OCI-LY7 (cell line): ENCODE data around the gene SPINK4. TPM values are rescaled to one million over a fixed set of nuclear protein-coding genes. Genes with fewer than 3 reads are reported as not detected.

Experiments
- BruUV-seq: library from RNA; stranded (reverse); fragments of 400-500 nt; replicated peaks from 2 replicates; lab custom pipeline; 2021; lab: Mats Ljungman, UMichigan
- CTCF ChIA-PET: fragments of 300-600 bp; sonication (Branson Sonifier 250); formaldehyde crosslinking; loops from one replicate; lab custom pipeline; 2022; ENCODE audit warnings: antibody characterized with exemption; ENCODE audit not compliant: unreplicated experiment; lab: Charles Lee
- POLR2A ChIA-PET: fragments of 300-600 bp; sonication (Branson Sonifier 250); formaldehyde crosslinking; loops from one replicate; lab custom pipeline; 2022; ENCODE audit warnings: antibody characterized with exemption; lab: Charles Lee
- DNase-seq: peaks from one replicate; pipeline ENCODE4 v3.0.0-alpha.2; 2015; ENCODE audit warnings: low spot score
- H2AFZ ChIP-seq: fragments of 200-600 bp; sonication (generic), shearing (Covaris generic); 2 replicates; pipeline ENCODE4 v1.6.1; 2014; ENCODE audit warnings: mild to moderate bottlenecking, antibody characterized with exemption, low read length, moderate library complexity
- H3K27ac ChIP-seq: fragments of 200-600 bp; sonication (generic); 2 replicates; pipeline ENCODE4 v1.5.1; 2014; ENCODE audit warnings: mixed run types, low read depth, mild to moderate bottlenecking, moderate library complexity, low read length, inconsistent platforms; ENCODE audit not compliant: poor library complexity, severe bottlenecking
- H3K36me3 ChIP-seq: fragments of 200-600 bp; sonication (generic); 2 replicates; pipeline ENCODE4 v1.6.1; 2014; ENCODE audit warnings: mild to moderate bottlenecking, antibody characterized with exemption, low read length, moderate library complexity, mixed read lengths; ENCODE audit not compliant: insufficient read depth
- H3K4me1 ChIP-seq: fragments of 200-600 bp; sonication (generic); 2 replicates; pipeline ENCODE4 v1.5.1; 2014; ENCODE audit warnings: mild to moderate bottlenecking, low read length; ENCODE audit not compliant: insufficient read depth, poor library complexity, severe bottlenecking
- H3K4me2 ChIP-seq: fragments of 200-600 bp; sonication (generic); 2 replicates; pipeline ENCODE4 v1.6.1; 2014; ENCODE audit warnings: mild to moderate bottlenecking, low read length
- H3K4me3 ChIP-seq: fragments of 200-600 bp; sonication (generic); 2 replicates; pipeline ENCODE4 v1.5.1; 2014; ENCODE audit warnings: mild to moderate bottlenecking, low read depth, low read length; ENCODE audit not compliant: poor library complexity, severe bottlenecking
- H3K79me2 ChIP-seq: fragments of 200-600 bp; sonication (generic); 2 replicates; pipeline ENCODE4 v1.6.1; 2016; ENCODE audit warnings: low read depth, mild to moderate bottlenecking, low read length, moderate library complexity, mixed read lengths; ENCODE audit not compliant: insufficient read depth
- H3K9me2 ChIP-seq: fragments of 200-600 bp; sonication (generic); 2 replicates; pipeline ENCODE4 v1.6.1; 2016; ENCODE audit warnings: mild to moderate bottlenecking, low read length, mixed read lengths; ENCODE audit not compliant: insufficient read depth
- H3K9me3 ChIP-seq: fragments of 200-600 bp; sonication (generic); 2 replicates; pipeline ENCODE4 v1.6.1; 2014; ENCODE audit warnings: mild to moderate bottlenecking, mixed run types, low read length, mixed read lengths
- H4K20me1 ChIP-seq: fragments of 200-600 bp; sonication (generic); 2 replicates; pipeline ENCODE4 v1.6.1; 2014; ENCODE audit warnings: mild to moderate bottlenecking, antibody characterized with exemption, low read length, moderate library complexity, mixed read lengths; ENCODE audit not compliant: insufficient read depth
- EZH2phosphoT487 ChIP-seq: fragments of 200-600 bp; sonication (generic); IDR thresholded peaks from 2 replicates; pipeline ENCODE4 v1.6.1; 2018; ENCODE audit warnings: low read depth, borderline replicate concordance, mild to moderate bottlenecking, mixed run types, antibody characterized with exemption, low read length, moderate library complexity, mixed read lengths
- intact Hi-C: fragments of 100-400 bp; cut with micrococcal nuclease; formaldehyde crosslinking; loops from one replicate; pipeline ENCODE4 v1.10.0; 2022; ENCODE audit not compliant: unreplicated experiment
- total RNA-seq, 2 experiments: library from RNA; depleted of rRNA in 1 of 2; stranded (reverse); fragments of >200 nt in 1 of 2; shearing (Covaris generic) in 1 of 2; gene quantifications; 2 replicates each; pipeline ENCODE4 v1.2.3, GENCODE V29; 2014 to 2022
- TF ChIP-seq, protein P1 (sequence below): fragments of 200-600 bp; sonication (generic); conservative IDR thresholded peaks from 2 replicates; pipeline ENCODE4 v1.5.1; 2014; ENCODE audit warnings: mild to moderate bottlenecking, antibody characterized with exemption, low read length, moderate library complexity, mixed read lengths

The SPINK4 gene
- total RNA-seq, 2 experiments from 2014 or later = not detected

DNA sequence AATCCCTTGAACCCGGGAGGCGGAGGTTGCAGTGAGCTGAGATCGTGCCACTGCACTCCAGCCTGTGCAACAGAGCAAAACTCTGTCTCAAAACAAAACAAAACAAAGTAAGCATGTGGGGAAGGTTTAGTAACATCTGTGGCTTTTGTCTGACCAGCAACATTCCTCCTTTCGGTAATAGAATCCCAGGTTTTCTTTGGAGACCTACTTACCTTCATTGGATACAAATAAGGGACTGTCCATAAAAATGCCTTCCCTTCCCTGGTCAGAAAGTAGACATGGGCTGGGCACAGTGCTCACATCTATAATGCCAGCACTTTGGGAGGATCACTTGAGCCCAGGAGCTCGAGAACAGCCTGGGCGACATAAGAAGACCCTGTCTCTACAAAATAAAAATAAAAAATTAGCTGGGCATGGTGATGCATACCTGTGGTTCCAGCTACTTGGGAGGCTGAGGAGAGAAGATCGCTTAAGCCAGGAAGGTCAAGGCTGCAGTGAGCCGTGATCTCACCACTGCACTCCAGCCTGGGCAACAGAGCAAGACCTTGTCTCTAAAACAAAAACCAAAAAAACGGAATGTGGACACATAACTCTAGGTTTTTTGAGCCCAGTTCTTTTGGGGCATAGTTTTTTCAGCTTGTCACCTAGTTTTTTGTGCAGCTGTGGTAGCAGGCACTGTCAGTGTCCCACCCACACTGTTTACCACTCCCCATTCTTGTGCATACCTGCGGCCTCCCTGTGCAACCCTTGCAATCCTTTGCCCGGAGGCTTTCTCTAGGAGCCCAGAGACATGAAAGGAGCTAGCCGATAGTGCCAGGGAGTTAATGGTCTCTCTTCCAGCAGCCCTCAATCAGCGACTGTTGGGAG is 9.0 kb upstream of the SPINK4 start:
- no peaks in the 10 kb centered on the region for H3K36me3 ChIP-seq
- no TSS peak for BruUV-seq
- TF ChIP-seq EZH2phosphoT487 = no peak
- H3K9me3 ChIP-seq = no peaks in the 10 kb centered on the region
- H3K9me2 ChIP-seq = no peaks in the 10 kb centered on the region
- no peak overlapping the region for H3K4me3 ChIP-seq
- H3K27ac ChIP-seq = no peak overlapping the region
- H3K79me2 ChIP-seq = no peaks in the 10 kb centered on the region
- no peak overlapping the region for H3K4me2 ChIP-seq
- POLR2A ChIA-PET = interaction anchor here (0.6 kb wide), 1 partner anchor 946 kb away, joined by 3 read pairs; no protein-coding TSS in a partner anchor
- peaks cover 18% of the 10 kb centered on the region for H3K4me1 ChIP-seq
- no peaks in the 10 kb centered on the region for H4K20me1 ChIP-seq
- intact Hi-C loops = no loop called here
- CTCF ChIA-PET = interaction anchor here (0.6 kb wide), 1 partner anchor 18 kb away, joined by 3 read pairs; no protein-coding TSS in a partner anchor
- no peak overlapping the region for H2AFZ ChIP-seq
- no peak for DNase-seq

DNA sequence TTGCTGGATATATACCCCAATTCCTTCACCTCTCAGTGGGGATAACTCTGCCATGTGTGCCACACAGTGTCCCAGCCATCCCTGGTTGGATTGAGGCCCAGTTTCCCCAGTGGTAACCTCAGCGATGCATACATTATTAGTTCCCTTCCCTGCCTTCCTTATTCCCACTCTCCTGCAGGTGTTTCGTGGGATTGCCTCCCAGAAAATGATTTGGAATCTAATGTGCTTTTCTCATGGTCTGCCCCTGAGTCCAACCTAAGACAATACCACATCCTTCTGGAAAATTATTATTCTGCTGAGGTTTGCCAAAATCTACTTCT is 8.4 kb upstream of the SPINK4 start:
- no TSS peak for BruUV-seq
- CTCF ChIA-PET = interaction anchor here (0.6 kb wide), 1 partner anchor 17 kb away, joined by 3 read pairs; no protein-coding TSS in a partner anchor

DNA sequence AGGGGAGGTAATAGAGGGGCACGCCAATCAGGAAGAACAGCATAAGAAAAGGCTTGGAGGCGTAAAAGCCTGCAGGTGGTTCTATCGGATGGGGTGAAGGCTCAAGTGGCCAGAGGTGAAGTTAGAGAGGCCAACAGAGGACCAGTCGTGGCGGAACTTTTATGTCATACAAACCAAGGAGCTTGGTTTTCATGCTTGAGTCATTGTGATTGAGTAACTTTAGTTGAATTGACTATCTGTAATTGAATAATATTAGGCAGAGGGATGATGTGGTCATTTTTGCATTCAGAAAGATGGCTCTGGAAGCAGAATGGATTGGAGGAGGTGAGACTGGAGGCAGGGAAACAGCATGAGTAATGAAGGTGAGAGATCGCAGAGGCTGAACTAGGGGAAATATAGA is 7.2 kb upstream of the SPINK4 start:
- Histone ChIP-seq H3K4me3 (no peak overlapping the region), H3K27ac (no peak overlapping the region), H2AFZ (no peak overlapping the region), H3K4me1 (peaks cover 6% of the 10 kb centered on the region), H3K79me2 (no peaks in the 10 kb centered on the region), H3K9me2 (no peaks in the 10 kb centered on the region), H3K9me3 (no peaks in the 10 kb centered on the region), H4K20me1 (no peaks in the 10 kb centered on the region), H3K36me3 (no peaks in the 10 kb centered on the region), H3K4me2 (no peak overlapping the region)
- no peak for DNase-seq
- TF ChIP-seq EZH2phosphoT487 = no peak
- TF ChIP-seq, protein P1, sequence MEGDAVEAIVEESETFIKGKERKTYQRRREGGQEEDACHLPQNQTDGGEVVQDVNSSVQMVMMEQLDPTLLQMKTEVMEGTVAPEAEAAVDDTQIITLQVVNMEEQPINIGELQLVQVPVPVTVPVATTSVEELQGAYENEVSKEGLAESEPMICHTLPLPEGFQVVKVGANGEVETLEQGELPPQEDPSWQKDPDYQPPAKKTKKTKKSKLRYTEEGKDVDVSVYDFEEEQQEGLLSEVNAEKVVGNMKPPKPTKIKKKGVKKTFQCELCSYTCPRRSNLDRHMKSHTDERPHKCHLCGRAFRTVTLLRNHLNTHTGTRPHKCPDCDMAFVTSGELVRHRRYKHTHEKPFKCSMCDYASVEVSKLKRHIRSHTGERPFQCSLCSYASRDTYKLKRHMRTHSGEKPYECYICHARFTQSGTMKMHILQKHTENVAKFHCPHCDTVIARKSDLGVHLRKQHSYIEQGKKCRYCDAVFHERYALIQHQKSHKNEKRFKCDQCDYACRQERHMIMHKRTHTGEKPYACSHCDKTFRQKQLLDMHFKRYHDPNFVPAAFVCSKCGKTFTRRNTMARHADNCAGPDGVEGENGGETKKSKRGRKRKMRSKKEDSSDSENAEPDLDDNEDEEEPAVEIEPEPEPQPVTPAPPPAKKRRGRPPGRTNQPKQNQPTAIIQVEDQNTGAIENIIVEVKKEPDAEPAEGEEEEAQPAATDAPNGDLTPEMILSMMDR = no peak
- ChIA-PET POLR2A (interaction anchor here (0.6 to 0.8 kb wide), 2 partner anchors 165 to 190 kb away, joined by 3 to 11 read pairs; no protein-coding TSS in a partner anchor), CTCF (interaction anchor here (0.9 kb wide), 1 partner anchor 54 kb away, joined by 3 read pairs; no protein-coding TSS in a partner anchor)
- no TSS peak for BruUV-seq
- intact Hi-C loops = no loop called here

More for the DNA sequence above, 8.4 kb upstream of the SPINK4 start:
- no peak overlapping the region for H3K4me3 ChIP-seq
- no peaks in the 10 kb centered on the region for H3K79me2 ChIP-seq
- H3K36me3 ChIP-seq = no peaks in the 10 kb centered on the region
- DNase-seq = no peak
- no peak for TF ChIP-seq EZH2phosphoT487
- TF ChIP-seq, protein P1 = no peak
- intact Hi-C loops = no loop called here
- no peak overlapping the region for H2AFZ ChIP-seq
- no peaks in the 10 kb centered on the region for H3K9me3 ChIP-seq
- no peaks in the 10 kb centered on the region for H3K9me2 ChIP-seq
- POLR2A ChIA-PET = interaction anchor here (0.6 kb wide), 1 partner anchor 946 kb away, joined by 3 read pairs; no protein-coding TSS in a partner anchor
- no peak overlapping the region for H3K4me2 ChIP-seq
- no peak overlapping the region for H3K27ac ChIP-seq
- H4K20me1 ChIP-seq = no peaks in the 10 kb centered on the region
- H3K4me1 ChIP-seq = peaks cover 12% of the 10 kb centered on the region
